OCI-LY1 (cell line): ENCODE data around the gene PAFAH2.

Source experiments
- H2AFZ ChIP-seq: fragments of 200-600 bp; sonication (generic), shearing (Covaris generic); 2 replicates; pipeline ENCODE4 v1.6.0; 2014; ENCODE audit warnings: antibody characterized with exemption, mild to moderate bottlenecking, low read length
- H3F3A ChIP-seq: fragments of 200-600 bp; sonication (generic), shearing (Covaris generic); 2 replicates; pipeline ENCODE4 v1.6.0; 2014; ENCODE audit warnings: mild to moderate bottlenecking, antibody characterized with exemption, low read length, moderate library complexity; ENCODE audit not compliant: insufficient read depth
- H3K27ac ChIP-seq: fragments of 200-600 bp; sonication (generic); 2 replicates; pipeline ENCODE4 v1.5.1; 2014; ENCODE audit warnings: low read length, mixed run types, mild to moderate bottlenecking, low read depth; ENCODE audit not compliant: poor library complexity, severe bottlenecking
- H3K27me3 ChIP-seq: fragments of 200-600 bp; sonication (generic); 2 replicates; pipeline ENCODE4 v1.6.0; 2014; ENCODE audit warnings: antibody characterized with exemption, mild to moderate bottlenecking, low read length, moderate library complexity; ENCODE audit not compliant: insufficient read depth
- H3K36me3 ChIP-seq: fragments of 200-600 bp; sonication (generic); 2 replicates; pipeline ENCODE4 v1.6.1; 2014; ENCODE audit warnings: mild to moderate bottlenecking, antibody characterized with exemption, low read length, moderate library complexity, mixed read lengths; ENCODE audit not compliant: insufficient read depth
- H3K4me1 ChIP-seq: fragments of 200-600 bp; sonication (generic); 2 replicates; pipeline ENCODE4 v1.5.1; 2014; ENCODE audit warnings: mild to moderate bottlenecking, low read length, moderate library complexity; ENCODE audit not compliant: insufficient read depth, severe bottlenecking
- H3K4me2 ChIP-seq: fragments of 200-600 bp; sonication (generic), shearing (Covaris generic); 2 replicates; pipeline ENCODE4 v1.6.1; 2014; ENCODE audit warnings: low read length
- H3K4me3 ChIP-seq: fragments of 200-600 bp; sonication (generic); 2 replicates; pipeline ENCODE4 v1.5.1; 2014; ENCODE audit warnings: low read length, low read depth, mild to moderate bottlenecking, mixed read lengths; ENCODE audit not compliant: poor library complexity, severe bottlenecking
- H3K79me2 ChIP-seq: fragments of 200-600 bp; shearing (Covaris generic); 2 replicates; pipeline ENCODE4 v1.6.1; 2016; ENCODE audit warnings: mixed run types, low read length, mixed read lengths; ENCODE audit not compliant: insufficient read depth
- H3K9ac ChIP-seq: fragments of 200-600 bp; sonication (generic), shearing (Covaris generic); 2 replicates; pipeline ENCODE4 v1.6.1; 2014; ENCODE audit warnings: mild to moderate bottlenecking, low read length, mixed read lengths
- H3K9me2 ChIP-seq: fragments of 200-600 bp; sonication (generic), shearing (Covaris generic); 2 replicates; pipeline ENCODE4 v1.6.1; 2014; ENCODE audit warnings: low read depth, mild to moderate bottlenecking, low read length, mixed read lengths
- H3K9me3 ChIP-seq: fragments of 200-600 bp; shearing (Covaris generic); 2 replicates; pipeline ENCODE4 v1.6.1; 2014; ENCODE audit warnings: low read length, mixed read lengths
- H4K20me1 ChIP-seq: fragments of 200-600 bp; sonication (generic), shearing (Covaris generic); 2 replicates; pipeline ENCODE4 v1.6.0; 2016; ENCODE audit warnings: mild to moderate bottlenecking, low read length; ENCODE audit not compliant: insufficient read depth
- EZH2 ChIP-seq: fragments of 200-600 bp; sonication (generic), shearing (Covaris generic); IDR thresholded peaks from 2 replicates; pipeline ENCODE4 v1.8.0; 2017; ENCODE audit warnings: borderline replicate concordance, mixed run types, mild to moderate bottlenecking, antibody characterized with exemption, low read length, moderate library complexity, mixed read lengths
- TF ChIP-seq, protein P1 (sequence below): fragments of 200-600 bp; sonication (generic), shearing (Covaris generic); IDR thresholded peaks from 2 replicates; pipeline ENCODE4 v1.5.1; 2017; ENCODE audit warnings: mild to moderate bottlenecking, antibody characterized with exemption, low read length, moderate library complexity, mixed read lengths

Gene PAFAH2

DNA sequence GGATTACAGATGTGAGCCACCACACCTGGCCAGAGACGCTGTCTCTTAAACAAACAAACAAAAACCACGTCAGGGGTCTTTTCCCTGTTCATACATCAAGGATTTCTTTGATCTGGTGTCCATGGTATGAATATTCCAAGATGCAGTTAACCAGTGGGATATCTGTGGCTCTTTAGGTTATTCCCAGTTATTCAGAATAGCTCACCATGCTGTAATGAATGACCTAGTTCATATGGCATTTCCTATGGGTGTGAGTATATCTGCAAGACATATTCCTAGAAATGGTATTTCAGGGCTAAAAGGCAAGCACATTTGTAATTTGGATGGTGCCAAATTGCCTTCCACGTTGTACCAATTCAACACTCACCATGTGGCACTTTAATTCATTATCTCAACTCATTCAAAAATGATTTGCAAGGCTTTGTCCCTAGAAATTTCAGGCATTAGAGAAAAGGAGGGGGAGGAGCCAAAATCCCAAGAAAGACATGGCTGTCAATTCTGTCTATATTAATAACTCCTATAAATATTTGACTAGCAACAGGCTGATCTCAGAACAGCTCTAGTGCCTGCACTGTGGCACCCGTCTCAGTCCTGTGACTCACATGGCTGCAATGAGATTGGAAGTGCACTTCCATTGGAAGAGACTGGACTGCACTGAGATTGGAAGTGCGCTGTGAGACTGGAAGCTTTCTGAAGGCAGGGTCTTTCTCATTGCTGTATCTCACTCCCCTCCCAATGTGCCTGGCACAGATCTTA lies 85.6 kb downstream of the PAFAH2 start:
- H2AFZ ChIP-seq: no peak overlapping the region
- no peaks in the 10 kb centered on the region for H3K79me2 ChIP-seq
- no peaks in the 10 kb centered on the region for H4K20me1 ChIP-seq
- no peak overlapping the region for H3K4me2 ChIP-seq
- H3K27ac ChIP-seq: no peak overlapping the region
- no peaks in the 10 kb centered on the region for H3F3A ChIP-seq
- no peaks in the 10 kb centered on the region for H3K36me3 ChIP-seq
- no peaks in the 10 kb centered on the region for H3K27me3 ChIP-seq
- TF ChIP-seq, protein P1, sequence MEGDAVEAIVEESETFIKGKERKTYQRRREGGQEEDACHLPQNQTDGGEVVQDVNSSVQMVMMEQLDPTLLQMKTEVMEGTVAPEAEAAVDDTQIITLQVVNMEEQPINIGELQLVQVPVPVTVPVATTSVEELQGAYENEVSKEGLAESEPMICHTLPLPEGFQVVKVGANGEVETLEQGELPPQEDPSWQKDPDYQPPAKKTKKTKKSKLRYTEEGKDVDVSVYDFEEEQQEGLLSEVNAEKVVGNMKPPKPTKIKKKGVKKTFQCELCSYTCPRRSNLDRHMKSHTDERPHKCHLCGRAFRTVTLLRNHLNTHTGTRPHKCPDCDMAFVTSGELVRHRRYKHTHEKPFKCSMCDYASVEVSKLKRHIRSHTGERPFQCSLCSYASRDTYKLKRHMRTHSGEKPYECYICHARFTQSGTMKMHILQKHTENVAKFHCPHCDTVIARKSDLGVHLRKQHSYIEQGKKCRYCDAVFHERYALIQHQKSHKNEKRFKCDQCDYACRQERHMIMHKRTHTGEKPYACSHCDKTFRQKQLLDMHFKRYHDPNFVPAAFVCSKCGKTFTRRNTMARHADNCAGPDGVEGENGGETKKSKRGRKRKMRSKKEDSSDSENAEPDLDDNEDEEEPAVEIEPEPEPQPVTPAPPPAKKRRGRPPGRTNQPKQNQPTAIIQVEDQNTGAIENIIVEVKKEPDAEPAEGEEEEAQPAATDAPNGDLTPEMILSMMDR: no peak
- no peak for TF ChIP-seq EZH2
- H3K9me2 ChIP-seq: no peaks in the 10 kb centered on the region
- peaks cover 16% of the 10 kb centered on the region for H3K4me1 ChIP-seq
- no peaks in the 10 kb centered on the region for H3K9me3 ChIP-seq
- no peak overlapping the region for H3K9ac ChIP-seq
- no peak overlapping the region for H3K4me3 ChIP-seq

DNA sequence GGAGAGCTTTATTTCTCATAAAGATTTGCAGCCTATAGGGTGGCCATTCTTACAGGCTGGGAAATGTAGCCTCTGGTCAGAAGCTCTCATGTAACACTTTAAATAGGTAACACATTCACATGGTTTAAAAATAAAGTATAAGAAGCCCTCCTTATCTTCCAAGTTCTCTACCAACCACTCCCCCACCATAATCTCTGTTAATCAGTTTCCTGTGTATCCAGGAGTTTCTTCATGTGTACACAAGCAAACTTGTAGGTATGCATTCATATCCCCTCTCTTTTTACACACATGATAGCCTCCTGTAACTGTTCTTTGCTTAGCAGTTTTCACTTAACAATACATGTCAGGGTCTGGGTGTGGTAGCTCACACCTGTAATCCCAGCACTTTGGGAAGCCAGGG lies 86.7 kb downstream of the PAFAH2 start:
- Histone ChIP-seq H3K9me2 (no peaks in the 10 kb centered on the region), H3K4me1 (peaks cover 24% of the 10 kb centered on the region), H3K9me3 (no peaks in the 10 kb centered on the region), H3K4me2 (no peak overlapping the region), H3K27ac (no peak overlapping the region), H3F3A (no peaks in the 10 kb centered on the region), H3K36me3 (no peaks in the 10 kb centered on the region), H3K4me3 (no peak overlapping the region), H2AFZ (no peak overlapping the region), H3K79me2 (no peaks in the 10 kb centered on the region), H3K27me3 (no peaks in the 10 kb centered on the region), H4K20me1 (no peaks in the 10 kb centered on the region), H3K9ac (no peak overlapping the region)
- TF ChIP-seq, protein P1: no peak
- TF ChIP-seq EZH2: no peak
